KMS-11 (cell line): Measurements from ENCODE around the gene SH2B2.

Experiments used
- H2AFZ ChIP-seq: fragments of 200-600 bp; sonication (generic); 2 replicates; pipeline ENCODE4 v1.6.1; 2016; ENCODE audit warnings: antibody characterized with exemption, mixed run types, low read depth
- H3K27ac ChIP-seq: fragments of 200-600 bp; sonication (generic); 2 replicates; pipeline ENCODE4 v1.6.1; 2016; ENCODE audit warnings: mild to moderate bottlenecking, mixed run types
- H3K27me3 ChIP-seq: fragments of 200-600 bp; sonication (generic); 2 replicates; pipeline ENCODE4 v1.6.1; 2017; ENCODE audit warnings: mild to moderate bottlenecking, low read depth, mixed run types, moderate library complexity; ENCODE audit not compliant: insufficient read depth
- H3K36me3 ChIP-seq: fragments of 200-600 bp; sonication (generic); 2 replicates; pipeline ENCODE4 v1.6.1; 2017; ENCODE audit warnings: mild to moderate bottlenecking, mixed run types; ENCODE audit not compliant: insufficient read depth
- H3K4me1 ChIP-seq: fragments of 200-600 bp; sonication (generic); 2 replicates; pipeline ENCODE4 v1.6.1; 2016; ENCODE audit warnings: mild to moderate bottlenecking, low read depth, mixed run types; ENCODE audit not compliant: poor library complexity, severe bottlenecking
- H3K4me2 ChIP-seq: fragments of 200-600 bp; sonication (generic); 2 replicates; pipeline ENCODE4 v1.7.0; 2016; ENCODE audit warnings: mild to moderate bottlenecking, mixed run types
- H3K4me3 ChIP-seq: fragments of 200-600 bp; sonication (generic); IDR thresholded peaks from 2 replicates; pipeline ENCODE4 v1.6.1; 2017; ENCODE audit warnings: low read depth, low read length, mixed read lengths; ENCODE audit not compliant: insufficient read depth
- H3K79me2 ChIP-seq: fragments of 200-600 bp; sonication (generic); 2 replicates; pipeline ENCODE4 v1.6.1; 2016; ENCODE audit warnings: low read depth, mixed run types; ENCODE audit not compliant: insufficient read depth
- H3K9ac ChIP-seq: fragments of 200-600 bp; sonication (generic); 2 replicates; pipeline ENCODE4 v1.6.1; 2016; ENCODE audit warnings: mild to moderate bottlenecking, mixed run types
- H4K20me1 ChIP-seq: fragments of 200-600 bp; sonication (generic); 2 replicates; pipeline ENCODE4 v1.6.1; 2016; ENCODE audit warnings: mild to moderate bottlenecking, mixed run types; ENCODE audit not compliant: insufficient read depth
- CTCF ChIP-seq: fragments of 200-600 bp; sonication (generic); conservative IDR thresholded peaks from 2 replicates; pipeline ENCODE4 v1.6.1; 2017; ENCODE audit warnings: low read depth, mild to moderate bottlenecking, antibody characterized with exemption, low read length, moderate library complexity, mixed read lengths

Gene SH2B2

GRCh38 chr7:102305414-102306268 lies 19.0 kb downstream of the SH2B2 start:
- Histone ChIP-seq H3K4me3 (no peak overlapping the region), H3K27ac (peak overlapping the region; percentile 91), H3K4me2 (peak overlapping the region; percentile 98; the same call in 1 of the 2 replicates), H3K27me3 (no peaks in the 10 kb centered on the region), H3K79me2 (peaks cover 62% of the 10 kb centered on the region), H3K36me3 (no peaks in the 10 kb centered on the region), H3K4me1 (peaks cover 88% of the 10 kb centered on the region), H3K9ac (peak overlapping the region; percentile 47; the same call in 1 of the 2 replicates), H4K20me1 (no peaks in the 10 kb centered on the region), H2AFZ (no peak overlapping the region)
- TF ChIP-seq CTCF = no peak

GRCh38 chr7:102306916-102307677 lies 20.4 kb downstream of the SH2B2 start:
- Histone ChIP-seq H4K20me1 (no peaks in the 10 kb centered on the region), H2AFZ (peak overlapping the region; percentile 5; the same call in 1 of the 2 replicates), H3K36me3 (no peaks in the 10 kb centered on the region), H3K4me3 (no peak overlapping the region), H3K79me2 (peaks cover 50% of the 10 kb centered on the region), H3K27ac (peak overlapping the region; percentile 91), H3K4me2 (peak overlapping the region; percentile 98), H3K27me3 (no peaks in the 10 kb centered on the region), H3K9ac (peak overlapping the region; percentile 47; the same call in 1 of the 2 replicates), H3K4me1 (peaks cover 96% of the 10 kb centered on the region)
- TF ChIP-seq CTCF = no peak

GRCh38 chr7:102310414-102310815 lies 23.7 kb downstream of the SH2B2 start:
- Histone ChIP-seq H3K4me3 (no peak overlapping the region), H3K4me2 (peak overlapping the region; percentile 42; the same call in 1 of the 2 replicates), H2AFZ (no peak overlapping the region), H4K20me1 (no peaks in the 10 kb centered on the region), H3K79me2 (peaks cover 28% of the 10 kb centered on the region), H3K9ac (no peak overlapping the region), H3K27me3 (no peaks in the 10 kb centered on the region), H3K27ac (no peak overlapping the region; the same call in 1 of the 2 replicates), H3K4me1 (peaks cover 63% of the 10 kb centered on the region), H3K36me3 (peaks cover 7% of the 10 kb centered on the region; the same call in 1 of the 2 replicates)
- no peak for TF ChIP-seq CTCF

GRCh38 chr7:102312317-102312716 lies 25.6 kb downstream of the SH2B2 start:
- Histone ChIP-seq H3K27ac (no peak overlapping the region), H3K4me1 (peaks cover 45% of the 10 kb centered on the region), H3K9ac (no peak overlapping the region), H3K27me3 (no peaks in the 10 kb centered on the region), H3K4me3 (no peak overlapping the region), H2AFZ (no peak overlapping the region), H3K36me3 (peaks cover 11% of the 10 kb centered on the region; the same call in 1 of the 2 replicates), H4K20me1 (no peaks in the 10 kb centered on the region), H3K79me2 (peaks cover 28% of the 10 kb centered on the region), H3K4me2 (no peak overlapping the region; the same call in 1 of the 2 replicates)
- TF ChIP-seq CTCF = no peak
